Naive B cell (primary cell): ENCODE results near the gene MRAS. TPM values are rescaled to one million over a fixed set of nuclear protein-coding genes. Genes with fewer than 3 reads are reported as not detected.

ENCODE experiments used
- ATAC-seq, 2 donors: fragments of 150-1000 bp; cut with Tn5 transposase; 2 replicates each; pipeline ENCODE4 v1.10.0; 2021; ENCODE audit warnings: low read depth in 2 of 2, mild to moderate bottlenecking in 2 of 2, moderate library complexity in 2 of 2
- DNase-seq: peaks from one replicate; pipeline ENCODE4 v3.0.0; 2022
- H3K27ac Mint-ChIP-seq, 6 donors: one replicate each; pipeline ENCODE4 v1.8.0; 2020 to 2022; ENCODE audit warnings: mild to moderate bottlenecking in 6 of 6, mixed read lengths in 6 of 6, moderate library complexity in 5 of 6, inconsistent platforms in 2 of 6
- H3K27me3 Mint-ChIP-seq, 3 donors: one replicate each; pipeline ENCODE4 v1.8.0; 2021 to 2022; ENCODE audit warnings: mixed read lengths in 3 of 3, mild to moderate bottlenecking in 1 of 3
- H3K36me3 Mint-ChIP-seq, 2 donors: one replicate each; pipeline ENCODE4 v1.8.0; 2020 to 2022; ENCODE audit warnings: mixed read lengths in 2 of 2, inconsistent platforms in 1 of 2, mild to moderate bottlenecking in 1 of 2
- H3K4me1 Mint-ChIP-seq, 3 donors: one replicate each; pipeline ENCODE4 v1.8.0; 2020 to 2022; ENCODE audit warnings: mixed read lengths in 3 of 3, inconsistent platforms in 1 of 3, mild to moderate bottlenecking in 1 of 3, moderate library complexity in 1 of 3
- H3K4me3 Mint-ChIP-seq, 8 donors: one replicate each; pipeline ENCODE4 v1.8.0; 2020 to 2022; ENCODE audit warnings: mild to moderate bottlenecking in 8 of 8, mixed read lengths in 8 of 8, moderate library complexity in 8 of 8, inconsistent platforms in 2 of 8
- H3K9me3 Mint-ChIP-seq, 7 donors: one replicate each; pipeline ENCODE4 v1.8.0; 2020 to 2022; ENCODE audit warnings: mixed read lengths in 7 of 7, mild to moderate bottlenecking in 5 of 7, inconsistent platforms in 2 of 7, moderate library complexity in 1 of 7
- polyA plus RNA-seq, 6 donors: library from polyadenylated mRNA; unstranded; fragments of 300-500 nt; fragmentation: Illumina TruSeq; gene quantifications; one replicate each; pipeline ENCODE4 v1.2.3, GENCODE V29; 2021; ENCODE audit warnings: low read depth in 6 of 6

MRAS gene
- polyA plus RNA-seq, 6 donors from 2014 or later, result not detected

- ATAC-seq (no peak), DNase-seq (no peak)
- H3K36me3 Mint-ChIP-seq, result no peaks in the 10 kb centered on the region
- H3K4me3 Mint-ChIP-seq, result peak overlapping the region in 2 of 8 donors; percentile 65 to 67
- H3K27ac Mint-ChIP-seq, result no peak overlapping the region
- peaks cover 47 to 74% (median 56%) of the 10 kb centered on the region in 3 donors for H3K27me3 Mint-ChIP-seq
- peaks cover 0 to 5% (median 0%) of the 10 kb centered on the region in 7 donors for H3K9me3 Mint-ChIP-seq
- peaks cover 2 to 15% (median 11%) of the 10 kb centered on the region in 3 donors for H3K4me1 Mint-ChIP-seq
Observed at GRCh38 chr3:138432576-138433240, 84.3 kb downstream of the MRAS start.

GRCh38 chr3:138433892-138434275 is 85.5 kb downstream of the MRAS start:
- Mint-ChIP-seq H3K4me3 (peak overlapping the region in 6 of 8 donors; percentile 55 to 83 (median 67)), H3K4me1 (peaks cover 2 to 15% (median 11%) of the 10 kb centered on the region in 3 donors)
- DNase-seq, result no peak

GRCh38 chr3:138434276-138434874 is 86.0 kb downstream of the MRAS start, which contains the start of gene ESYT3:
ESYT3 (plus strand) TSS chr3:138434616; CDS start chr3:138434799, 183 bp downstream.
- ATAC-seq (peak; percentile 35 to 36), DNase-seq (no peak)
- peaks cover 0 to 5% (median 0%) of the 10 kb centered on the region in 7 donors for H3K9me3 Mint-ChIP-seq
- H3K27me3 Mint-ChIP-seq, result peaks cover 47 to 80% (median 65%) of the 10 kb centered on the region in 3 donors
- H3K36me3 Mint-ChIP-seq, result no peaks in the 10 kb centered on the region
- peak within 1 kb of the TSS in 7 of 8 donors; percentile 55 to 83 (median 68) for H3K4me3 Mint-ChIP-seq
- H3K4me1 Mint-ChIP-seq, result peaks cover 2 to 15% (median 11%) of the 10 kb centered on the region in 3 donors
- no peak within 1 kb of the TSS for H3K27ac Mint-ChIP-seq

More at GRCh38 chr3:138433892-138434275, 85.5 kb downstream of the MRAS start:
- Mint-ChIP-seq H3K9me3 (peaks cover 0 to 5% (median 0%) of the 10 kb centered on the region in 7 donors), H3K36me3 (no peaks in the 10 kb centered on the region), H3K27ac (no peak overlapping the region), H3K27me3 (peaks cover 50 to 82% (median 64%) of the 10 kb centered on the region in 3 donors)
- no peak for ATAC-seq

- Mint-ChIP-seq H3K27me3 (peaks cover 53 to 81% (median 72%) of the 10 kb centered on the region in 3 donors), H3K27ac (no peak overlapping the region), H3K36me3 (no peaks in the 10 kb centered on the region), H3K4me3 (peak overlapping the region in 6 of 8 donors; percentile 19 to 83 (median 56)), H3K4me1 (peaks cover 2 to 15% (median 11%) of the 10 kb centered on the region in 3 donors), H3K9me3 (peaks cover 0 to 5% (median 0%) of the 10 kb centered on the region in 7 donors)
- DNase-seq (no peak), ATAC-seq (no peak)
Observed at GRCh38 chr3:138434875-138435772, 86.7 kb downstream of the MRAS start.

- peak overlapping the region in 7 of 8 donors; percentile 14 to 83 (median 65) for H3K4me3 Mint-ChIP-seq
- DNase-seq, result no peak
- H3K36me3 Mint-ChIP-seq, result no peaks in the 10 kb centered on the region
- peaks cover 58 to 85% (median 79%) of the 10 kb centered on the region in 3 donors for H3K27me3 Mint-ChIP-seq
- peaks cover 2 to 15% (median 11%) of the 10 kb centered on the region in 3 donors for H3K4me1 Mint-ChIP-seq
- H3K27ac Mint-ChIP-seq, result no peak overlapping the region
- H3K9me3 Mint-ChIP-seq, result peaks cover 0 to 5% (median 0%) of the 10 kb centered on the region in 7 donors
- ATAC-seq, result no peak
Observed at GRCh38 chr3:138435840-138436239, 87.5 kb downstream of the MRAS start.

- ATAC-seq (no peak), DNase-seq (no peak)
- Mint-ChIP-seq H3K36me3 (no peaks in the 10 kb centered on the region), H3K4me3 (no peak overlapping the region), H3K4me1 (peaks cover 2 to 15% (median 11%) of the 10 kb centered on the region in 3 donors), H3K27me3 (peaks cover 46 to 72% (median 72%) of the 10 kb centered on the region in 3 donors), H3K9me3 (no peaks in the 10 kb centered on the region), H3K27ac (no peak overlapping the region)
Observed at GRCh38 chr3:138437281-138437680, 88.9 kb downstream of the MRAS start.

- H3K27me3 Mint-ChIP-seq, result peaks cover 38 to 72% (median 64%) of the 10 kb centered on the region in 3 donors
- no peaks in the 10 kb centered on the region for H3K9me3 Mint-ChIP-seq
- ATAC-seq, result no peak
- H3K4me1 Mint-ChIP-seq, result peaks cover 0 to 9% (median 8%) of the 10 kb centered on the region in 3 donors
- H3K27ac Mint-ChIP-seq, result no peak overlapping the region
- H3K4me3 Mint-ChIP-seq, result no peak overlapping the region
- H3K36me3 Mint-ChIP-seq, result no peaks in the 10 kb centered on the region
- DNase-seq, result no peak
Observed at GRCh38 chr3:138438896-138439295, 90.5 kb downstream of the MRAS start.

GRCh38 chr3:138439646-138440045 is 91.3 kb downstream of the MRAS start:
- Mint-ChIP-seq H3K9me3 (no peaks in the 10 kb centered on the region), H3K4me3 (no peak overlapping the region), H3K36me3 (no peaks in the 10 kb centered on the region), H3K4me1 (peaks cover 0 to 4% (median 1%) of the 10 kb centered on the region in 3 donors), H3K27me3 (peaks cover 34 to 69% (median 61%) of the 10 kb centered on the region in 3 donors), H3K27ac (no peak overlapping the region)
- ATAC-seq (no peak), DNase-seq (no peak)

- DNase-seq (no peak), ATAC-seq (no peak)
- no peak overlapping the region for H3K27ac Mint-ChIP-seq
Observed at GRCh38 chr3:138440121-138440521, 91.7 kb downstream of the MRAS start.

GRCh38 chr3:138440596-138440995 is 92.2 kb downstream of the MRAS start:
- Mint-ChIP-seq H3K4me3 (no peak overlapping the region), H3K36me3 (no peaks in the 10 kb centered on the region), H3K4me1 (peaks cover 0 to 4% (median 0%) of the 10 kb centered on the region in 3 donors), H3K27me3 (peaks cover 34 to 68% (median 60%) of the 10 kb centered on the region in 3 donors), H3K9me3 (no peaks in the 10 kb centered on the region), H3K27ac (no peak overlapping the region)
- DNase-seq, result no peak
- no peak for ATAC-seq

More at GRCh38 chr3:138440121-138440521, 91.7 kb downstream of the MRAS start:
- H3K27me3 Mint-ChIP-seq, result peaks cover 34 to 69% (median 61%) of the 10 kb centered on the region in 3 donors
- no peak overlapping the region for H3K4me3 Mint-ChIP-seq
- no peaks in the 10 kb centered on the region for H3K36me3 Mint-ChIP-seq
- peaks cover 0 to 4% (median 0%) of the 10 kb centered on the region in 3 donors for H3K4me1 Mint-ChIP-seq
- H3K9me3 Mint-ChIP-seq, result no peaks in the 10 kb centered on the region

- Mint-ChIP-seq H3K4me3 (no peak overlapping the region), H3K4me1 (no peaks in the 10 kb centered on the region), H3K27me3 (peaks cover 33 to 62% (median 54%) of the 10 kb centered on the region in 3 donors), H3K9me3 (no peaks in the 10 kb centered on the region), H3K36me3 (no peaks in the 10 kb centered on the region), H3K27ac (no peak overlapping the region)
- DNase-seq (no peak), ATAC-seq (no peak)
Observed at GRCh38 chr3:138441256-138441655, 92.9 kb downstream of the MRAS start.

- no peaks in the 10 kb centered on the region for H3K36me3 Mint-ChIP-seq
- H3K27ac Mint-ChIP-seq, result no peak overlapping the region
- no peak overlapping the region for H3K4me3 Mint-ChIP-seq
- no peak for ATAC-seq
- DNase-seq, result no peak
- peaks cover 28 to 57% (median 49%) of the 10 kb centered on the region in 3 donors for H3K27me3 Mint-ChIP-seq
- no peaks in the 10 kb centered on the region for H3K4me1 Mint-ChIP-seq
- H3K9me3 Mint-ChIP-seq, result no peaks in the 10 kb centered on the region
Observed at GRCh38 chr3:138441742-138442141, 93.4 kb downstream of the MRAS start.

GRCh38 chr3:138442433-138442832 is 94.1 kb downstream of the MRAS start:
- DNase-seq, result no peak
- Mint-ChIP-seq H3K4me3 (no peak overlapping the region), H3K36me3 (no peaks in the 10 kb centered on the region), H3K27ac (no peak overlapping the region), H3K4me1 (no peaks in the 10 kb centered on the region), H3K9me3 (no peaks in the 10 kb centered on the region), H3K27me3 (peaks cover 23 to 50% (median 42%) of the 10 kb centered on the region in 3 donors)
- no peak for ATAC-seq
